ENCODE results near the gene CNTN5.

DNA sequence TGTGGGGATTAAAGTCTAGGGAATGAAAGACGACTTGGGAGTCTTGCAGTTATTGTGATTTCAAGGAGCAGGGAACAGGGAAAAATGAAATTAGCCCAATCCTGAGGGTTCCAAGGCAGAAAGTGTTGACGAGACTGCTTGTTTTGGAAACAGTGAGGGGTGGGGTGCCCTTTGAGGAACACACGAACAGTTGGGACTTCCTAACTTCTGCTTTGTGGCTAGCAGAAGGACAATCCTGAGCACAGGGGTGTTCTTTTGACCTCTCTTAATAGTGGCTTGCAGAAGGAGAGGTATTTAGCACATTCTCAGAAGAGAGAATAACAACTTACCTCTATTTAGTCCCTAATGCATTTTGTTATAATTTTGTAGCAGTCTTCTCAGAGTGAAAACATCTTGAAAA, 1120.5 kb downstream of the CNTN5 start:
- TF ChIP-seq POLR2A (IDR thresholded peaks at IDR 0.05; ENCODE audit: low read length), result no peak
- TF ChIP-seq GATA1 (IDR thresholded peaks at IDR 0.05; ENCODE audit: low read depth, low read length), result no peak
